RCC 7860 (cell line): ENCODE measurements around the gene REEP3.
A peak's percentile ranks its signal among the peaks of the same experiment; 100 is the strongest.
"Not testable (repeated sequence)": the region's sequence is repeated elsewhere in the genome, so short reads cannot be mapped to it uniquely, and the experiment has no call there.

ENCODE experiments used
- DNase-seq: peaks from one replicate; pipeline ENCODE4 v3.0.0-alpha.2; 2015; ENCODE audit warnings: low spot score
- FAIRE-seq: peaks from 2 replicates; lab custom pipeline; 2012; peaks lifted over from hg19 to GRCh38; lab: Jason Lieb, UNC

The REEP3 gene

GRCh38 chr10:63520500-63521415, at the start of gene REEP3:
Gene REEP3, plus strand, starts transcription at chr10:63521401. Its CDS starts 145 bp downstream, at chr10:63521546.
- FAIRE-seq (no peak), DNase-seq (peak; percentile 58)

- FAIRE-seq (no peak), DNase-seq (no peak)
These were observed 46.7 kb upstream of the REEP3 start for GRCh38 chr10:63474488-63474887.

GRCh38 chr10:63477927-63478326, 43.3 kb upstream of the REEP3 start:
- DNase-seq (no peak), FAIRE-seq (no peak)

GRCh38 chr10:63478564-63478963, 42.6 kb upstream of the REEP3 start:
- no peak for FAIRE-seq
- DNase-seq, result no peak

GRCh38 chr10:63480237-63480636, 41.0 kb upstream of the REEP3 start:
- no peak for DNase-seq
- no peak for FAIRE-seq

GRCh38 chr10:63481815-63482421, 39.3 kb upstream of the REEP3 start:
- no peak for DNase-seq
- no peak for FAIRE-seq

GRCh38 chr10:63483983-63484382, 37.2 kb upstream of the REEP3 start:
- no peak for FAIRE-seq
- DNase-seq, result no peak

GRCh38 chr10:63487990-63488389, 33.2 kb upstream of the REEP3 start:
- FAIRE-seq, result no peak
- no peak for DNase-seq

- DNase-seq, result no peak
- no peak for FAIRE-seq
These were observed 31.4 kb upstream of the REEP3 start for GRCh38 chr10:63489838-63490237.

- DNase-seq (no peak), FAIRE-seq (no peak)
These were observed 29.4 kb upstream of the REEP3 start for GRCh38 chr10:63491588-63492316.

GRCh38 chr10:63492317-63492690, 28.9 kb upstream of the REEP3 start:
- not testable (repeated sequence) for FAIRE-seq, DNase-seq

- DNase-seq, result no peak
- FAIRE-seq, result no peak
These were observed 28.2 kb upstream of the REEP3 start for GRCh38 chr10:63493004-63493403.

GRCh38 chr10:63494951-63495350, 26.2 kb upstream of the REEP3 start:
- FAIRE-seq (no peak), DNase-seq (no peak)

GRCh38 chr10:63496561-63496960, 24.6 kb upstream of the REEP3 start:
- no peak for DNase-seq
- no peak for FAIRE-seq

- DNase-seq, result no peak
- FAIRE-seq, result no peak
These were observed 23.9 kb upstream of the REEP3 start for GRCh38 chr10:63497321-63497720.

GRCh38 chr10:63498665-63499064, 22.5 kb upstream of the REEP3 start:
- no peak for FAIRE-seq
- no peak for DNase-seq

- not testable (repeated sequence) for DNase-seq, FAIRE-seq
These were observed 20.6 kb upstream of the REEP3 start for GRCh38 chr10:63500551-63500950.

GRCh38 chr10:63501954-63502353, 19.2 kb upstream of the REEP3 start:
- no peak for FAIRE-seq

GRCh38 chr10:63502832-63503231, 18.4 kb upstream of the REEP3 start:
- FAIRE-seq, result no peak

More at GRCh38 chr10:63501954-63502353, 19.2 kb upstream of the REEP3 start:
- no peak for DNase-seq

GRCh38 chr10:63503395-63503794, 17.8 kb upstream of the REEP3 start:
- FAIRE-seq (no peak), DNase-seq (no peak)

More at GRCh38 chr10:63502832-63503231, 18.4 kb upstream of the REEP3 start:
- DNase-seq, result no peak

GRCh38 chr10:63504145-63504881, 16.9 kb upstream of the REEP3 start:
- no peak for FAIRE-seq

More at GRCh38 chr10:63504145-63504881, 16.9 kb upstream of the REEP3 start:
- no peak for DNase-seq
